T-cell (primary cell): ENCODE data around the gene OR9Q2. TPM values are rescaled to one million over a fixed set of nuclear protein-coding genes. Genes with fewer than 3 reads are reported as not detected.

Experiments used
- ATAC-seq, 4 experiments: fragments of 200-7000 bp in 3 of 4; fragments of 150-1000 bp in 1 of 4; cut with Tn5 transposase; replicated peaks in 1 of 4; 1 replicate in 3 of 4; 2 replicates in 1 of 4; pipeline ENCODE4 v1.10.0; 2021; ENCODE audit warnings: moderate library complexity in 3 of 4, mild to moderate bottlenecking in 2 of 4, moderate number of reproducible peaks in 1 of 4
- CTCF ChIA-PET, 2 donors: fragments of 300-600 bp; sonication (Branson Sonifier 250); formaldehyde crosslinking; loops; one replicate each; lab custom pipeline; 2022; ENCODE audit warnings: antibody characterized with exemption in 2 of 2; lab: Charles Lee
- POLR2A ChIA-PET, 2 donors: fragments of 300-600 bp; sonication (Branson Sonifier 250); formaldehyde crosslinking; loops; one replicate each; lab custom pipeline; 2022; ENCODE audit warnings: antibody characterized with exemption in 2 of 2; lab: Charles Lee
- DNase-seq, 35 experiments: peaks; one replicate each; pipeline versions ENCODE4 v3.0.0 to v3.0.0-alpha.2; 2013 to 2023
- H3K27ac ChIP-seq: one replicate; pipeline ENCODE4 v1.5.1; 2013; ENCODE audit warnings: low read length
- H3K27me3 ChIP-seq, 2 experiments: replicated peaks in 1 of 2; 1 replicate in 1 of 2; 2 replicates in 1 of 2; pipeline versions ENCODE4 v1.6.1 to v1.7.0; 2013; ENCODE audit warnings: low read length in 1 of 2, mixed read lengths in 1 of 2; ENCODE audit not compliant: control insufficient read depth in 2 of 2, insufficient read depth in 2 of 2; ENCODE audit errors: extremely low read depth in 1 of 2
- H3K36me3 ChIP-seq, 2 donors: 1 replicate in 1 of 2; 2 replicates in 1 of 2; pipeline versions ENCODE4 v1.6.1 to v1.7.0; 2013; ENCODE audit warnings: low read length in 1 of 2; ENCODE audit not compliant: control insufficient read depth in 2 of 2, insufficient read depth in 1 of 2; ENCODE audit errors: extremely low read depth in 1 of 2
- H3K4me1 ChIP-seq, 2 experiments: 1 replicate in 1 of 2; 2 replicates in 1 of 2; pipeline versions ENCODE4 v1.6.1 to v1.7.0; 2013; ENCODE audit warnings: low read length in 2 of 2, mixed read lengths in 1 of 2; ENCODE audit not compliant: insufficient read depth in 2 of 2, control insufficient read depth in 1 of 2; ENCODE audit errors: extremely low read depth in 1 of 2
- H3K4me3 ChIP-seq, 2 donors: 1 replicate in 1 of 2; 2 replicates in 1 of 2; pipeline versions ENCODE4 v1.5.1 to v1.7.0; 2013; ENCODE audit warnings: mild to moderate bottlenecking in 2 of 2, low read length in 1 of 2, moderate library complexity in 1 of 2; ENCODE audit not compliant: control insufficient read depth in 1 of 2; ENCODE audit errors: extremely low read depth in 1 of 2
- H3K9me3 ChIP-seq: 2 replicates; pipeline ENCODE4 v1.7.0; 2013
- H3K27ac Mint-ChIP-seq, 2 donors: one replicate each; pipeline ENCODE4 v1.8.0; 2020 to 2021; ENCODE audit warnings: mild to moderate bottlenecking in 2 of 2, mixed read lengths in 2 of 2
- H3K27me3 Mint-ChIP-seq, 2 donors: one replicate each; pipeline ENCODE4 v1.8.0; 2021 to 2022; ENCODE audit warnings: mixed read lengths in 2 of 2
- H3K36me3 Mint-ChIP-seq: one replicate; pipeline ENCODE4 v1.8.0; 2021; ENCODE audit warnings: mixed read lengths
- H3K4me1 Mint-ChIP-seq, 3 donors: one replicate each; pipeline ENCODE4 v1.8.0; 2020 to 2022; ENCODE audit warnings: mixed read lengths in 3 of 3, mild to moderate bottlenecking in 1 of 3
- H3K4me3 Mint-ChIP-seq, 3 donors: one replicate each; pipeline ENCODE4 v1.8.0; 2020 to 2022; ENCODE audit warnings: mild to moderate bottlenecking in 3 of 3, mixed read lengths in 3 of 3, moderate library complexity in 3 of 3
- H3K9me3 Mint-ChIP-seq, 3 donors: one replicate each; pipeline ENCODE4 v1.8.0; 2020 to 2022; ENCODE audit warnings: mixed read lengths in 3 of 3
- WGBS: methylation state at CpG from one replicate; pipeline ENCODE4 v1.1.5; 2013; ENCODE audit warnings: missing lambda C conversion rate; ENCODE audit not compliant: insufficient coverage; 5-methylcytosine and 5-hydroxymethylcytosine counted together
- total RNA-seq, 35 experiments: library from RNA in 6 of 35; stranded (reverse) in 6 of 35; fragments of 120-200 nt in 1 of 35; gene quantifications; one replicate each; pipeline versions ENCODE4 v1.2.1 to v1.2.4 and lab custom pipeline; 2013 to 2026

OR9Q2 gene
- total RNA-seq, 5 donors from 2014 or later (not counting 1 experiment from before 2014, with no cell fraction given), result not detected

DNA sequence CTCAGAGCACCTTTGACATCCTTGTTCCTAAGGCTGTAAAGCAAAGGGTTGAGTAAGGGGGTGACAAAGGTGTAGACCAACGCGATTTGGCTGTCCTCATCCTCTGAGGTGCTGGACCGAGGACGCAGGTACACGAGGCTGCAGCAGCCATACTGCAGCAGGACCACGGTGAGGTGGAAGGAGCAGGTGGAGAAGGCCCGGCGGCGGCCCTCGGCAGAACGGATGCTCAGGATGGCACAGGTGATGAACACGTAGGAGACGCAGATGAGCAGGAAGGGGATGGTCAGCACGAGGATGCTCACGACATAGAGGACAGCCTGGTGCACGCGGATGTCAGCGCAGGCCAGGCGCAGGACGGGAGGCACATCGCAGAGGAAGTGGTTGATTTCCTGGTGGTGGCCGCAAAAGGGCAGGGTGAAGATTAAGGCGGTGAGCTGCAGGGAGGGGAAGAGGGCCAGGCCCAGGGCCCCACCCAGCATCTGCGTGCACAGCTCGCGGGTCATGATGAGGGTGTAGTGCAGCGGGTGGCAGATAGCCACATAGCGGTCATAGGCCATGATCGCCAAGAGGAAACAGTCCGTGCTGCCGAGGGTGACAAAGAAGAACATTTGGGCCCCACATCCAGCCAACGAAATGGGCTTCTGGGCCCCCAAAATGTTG, 39.2 kb downstream of the OR9Q2 start:
- Mint-ChIP-seq H3K4me1 (no peaks in the 10 kb centered on the region), H3K9me3 (no peaks in the 10 kb centered on the region), H3K36me3 (no peaks in the 10 kb centered on the region), H3K27me3 (peaks cover 2 to 14% of the 10 kb centered on the region in 2 donors), H3K4me3 (no peak overlapping the region), H3K27ac (no peak overlapping the region)
- WGBS, result 89% methylated on average over 28 of the region's 32 CpGs
- POLR2A ChIA-PET, result no interaction called here
- Histone ChIP-seq H3K4me1 (no peaks in the 10 kb centered on the region), H3K9me3 (no peaks in the 10 kb centered on the region), H3K36me3 (no peaks in the 10 kb centered on the region), H3K4me3 (no peak overlapping the region), H3K27me3 (peaks cover 0 to 6% of the 10 kb centered on the region in 2 experiments), H3K27ac (no peak overlapping the region)
- DNase-seq (no peak), ATAC-seq (no peak)
- CTCF ChIA-PET, result no interaction called here

Other genes starting within 250 kb of the OR9Q2 start
- gene OR9Q1, start 165.2 kb upstream of the OR9Q2 start, total RNA-seq, result not detected
- not detected for gene OR6Q1, start 158.1 kb upstream of the OR9Q2 start, total RNA-seq
- not detected for gene OR9I1, start 63.5 kb upstream of the OR9Q2 start, total RNA-seq
- not detected for gene OR1S2, start 15.1 kb downstream of the OR9Q2 start, total RNA-seq
- gene OR1S1, start 23.6 kb downstream of the OR9Q2 start, total RNA-seq, result not detected
- gene OR10Q1, start 39.8 kb downstream of the OR9Q2 start, total RNA-seq, result not detected
- gene OR10W1, start 79.2 kb downstream of the OR9Q2 start, total RNA-seq, result not detected
- not detected for gene OR5B17, start 170.0 kb downstream of the OR9Q2 start, total RNA-seq
- gene OR5B3, start 217.8 kb downstream of the OR9Q2 start, total RNA-seq, result not detected
- gene OR5B2, start 239.1 kb downstream of the OR9Q2 start, total RNA-seq, result not detected